ENCODE results near the gene CDH4. TPM values are rescaled to one million over a fixed set of nuclear protein-coding genes. Genes with fewer than 3 reads are reported as not detected.

CDH4 gene
- total and polyA plus RNA-seq, 2 of the 13 experiments (the other 11 are each of a cell fraction or from before 2014, with no cell fraction given): not detected

- Histone ChIP-seq H2AFZ (ENCODE audit: low read length) (no peak overlapping the region), H3K4me1 (ENCODE audit: insufficient read depth, low read length) (no peaks in the 10 kb centered on the region), H3K27ac (ENCODE audit: extremely low read length, insufficient read depth, low read length) (no peak overlapping the region), H3K4me3 (replicated peaks in 1 of 3; ENCODE audit: insufficient read depth in 1 of 3, low read depth in 2 of 3, low read length in 3 of 3) (no peak overlapping the region), H3K36me3 (replicated peaks in 1 of 2; ENCODE audit: control insufficient read depth in 1 of 2, insufficient read depth in 2 of 2, low read length in 2 of 2) (no peaks in the 10 kb centered on the region), H3K4me2 (ENCODE audit: low read depth, low read length) (no peak overlapping the region), H4K20me1 (ENCODE audit: insufficient read depth, low read length) (no peaks in the 10 kb centered on the region), H3K9ac (ENCODE audit: insufficient read depth, low read depth, low read length) (no peak overlapping the region), H3K79me2 (ENCODE audit: insufficient read depth, low read length) (no peaks in the 10 kb centered on the region), H3K9me3 (ENCODE audit: low read length) (0 out of 2 replicates have a peak, but pooled peaks cover 6% of the 10 kb centered on the region), H3K27me3 (ENCODE audit: control insufficient read depth in 1 of 2, insufficient read depth in 2 of 2, low read length in 2 of 2) (peaks cover 32 to 87% of the 10 kb centered on the region in 2 experiments; a peak in 4 of 5 replicates)
- FAIRE-seq: no peak
- ChIA-PET CTCF (ENCODE audit: low intra/inter-chr PET ratio, low total read pairs) (no interaction called here), POLR2A (no interaction called here)
- intact Hi-C loops (cut with micrococcal nuclease; ENCODE audit: unreplicated experiment) (no loop called here), in situ Hi-C loops (cut with HindIII; ENCODE audit: extremely low pct_ligation_motif_present, low pct_unique_long_range_greater_than_20kb) (no loop called here)
- no peak for DNase-seq (ENCODE audit: low spot score)
- no TSS peak for BruUV-seq (replicated peaks)
- TF ChIP-seq CENPT (CRISPR knock-in tag; IDR thresholded peaks at IDR 0.05; ENCODE audit: low read depth) (no peak), KDM2A (CRISPR knock-in tag; IDR thresholded peaks at IDR 0.05; ENCODE audit: borderline replicate concordance, low read depth) (no peak), THAP8 (CRISPR knock-in tag; IDR thresholded peaks at IDR 0.05; ENCODE audit: borderline replicate concordance) (no peak), ZNF274 (CRISPR knock-in tag; IDR thresholded peaks at IDR 0.05) (0 out of 2 replicates have a peak, but pooled peaks have one; percentile 51), ZBTB25 (CRISPR knock-in tag; IDR thresholded peaks at IDR 0.05) (no peak), ZNF687 (CRISPR knock-in tag; IDR thresholded peaks at IDR 0.05) (0 out of 2 replicates have a peak, but pooled peaks have one; percentile 15), ZNF263 (CRISPR knock-in tag; IDR thresholded peaks at IDR 0.05) (peak; percentile 84)
- no peak; the same call in 2 of the 3 replicates for ATAC-seq
- 3% methylated on average over 9 of the region's 11 CpGs for WGBS (ENCODE audit: low lambda C conversion rate)
Observed at GRCh38 chr20:61849376-61849775, 597.3 kb downstream of the CDH4 start.

Data from HepG2 (cell line).